ENCODE measurements around the gene PTPRC.
"Not testable (repeated sequence)": the region's sequence is repeated elsewhere in the genome, so short reads cannot be mapped to it uniquely, and the experiment has no call there.

PTPRC gene

GRCh38 chr1:198638894-198639635 lies at the start of gene PTPRC:
PTPRC (plus strand) TSS chr1:198639040; CDS start chr1:198639269, 229 bp downstream.
- no peak for DNase-seq

GRCh38 chr1:198590454-198590853 lies 48.4 kb upstream of the PTPRC start:
- DNase-seq, result no peak

GRCh38 chr1:198595765-198596164 lies 43.1 kb upstream of the PTPRC start:
- no peak for DNase-seq

DNA sequence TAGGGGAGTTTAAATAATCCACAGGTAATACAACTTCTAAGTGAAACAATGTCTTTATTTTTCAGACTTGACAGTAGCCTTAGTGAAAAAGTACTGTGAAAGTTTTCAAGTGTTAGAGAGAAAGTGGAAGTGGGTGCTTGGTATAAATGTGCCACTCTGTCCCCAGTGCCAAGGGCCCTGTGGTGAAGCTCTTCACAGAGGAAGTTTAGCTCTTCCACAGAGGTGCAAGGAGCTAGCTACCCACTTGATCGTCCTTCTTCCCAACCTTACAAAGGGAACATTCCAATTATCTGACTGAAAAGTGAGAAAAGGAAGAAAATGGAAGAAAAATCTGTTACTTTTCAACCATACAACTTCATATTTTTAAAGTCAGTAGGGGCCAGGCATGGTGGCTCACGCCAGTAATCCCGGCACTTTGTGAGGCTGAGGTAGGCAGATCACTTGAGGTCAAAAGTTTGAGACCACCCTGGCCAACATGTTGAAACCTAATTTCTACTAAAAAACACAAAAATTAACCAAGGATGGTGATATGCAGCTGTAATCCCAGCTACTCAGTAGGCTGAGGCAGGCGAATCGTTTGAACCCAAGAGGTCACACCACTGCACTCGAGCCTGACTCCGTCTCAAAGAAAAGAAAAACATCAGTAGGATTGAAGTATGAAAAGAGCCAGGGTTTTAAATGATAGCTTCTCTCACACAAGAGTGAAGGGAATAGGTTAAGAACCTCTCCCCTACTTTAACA lies 41.0 kb upstream of the PTPRC start:
- no peak for DNase-seq

- no peak for DNase-seq
Measured at GRCh38 chr1:198598796-198599321, 40.0 kb upstream of the PTPRC start.

- no peak for DNase-seq
Measured at GRCh38 chr1:198599749-198600148, 39.1 kb upstream of the PTPRC start.

DNA sequence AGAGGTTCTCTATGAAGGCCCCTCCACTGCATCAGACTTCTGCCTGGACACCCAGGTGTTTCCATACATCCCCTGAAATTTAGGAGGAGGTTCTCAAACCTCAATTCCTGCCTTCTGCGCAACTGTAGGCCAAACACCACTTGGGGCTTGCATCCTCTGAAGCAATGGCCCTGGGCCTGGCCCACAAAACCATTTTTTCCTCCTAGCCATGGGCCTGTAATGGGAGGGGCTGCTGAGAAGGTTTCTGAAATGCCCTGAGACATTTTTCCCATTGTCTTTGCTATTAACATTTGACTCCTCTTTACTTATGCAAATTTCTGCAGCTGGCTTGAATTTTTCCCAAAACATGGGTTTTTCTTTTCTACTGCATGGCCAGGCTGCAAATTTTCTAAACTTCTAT lies 37.9 kb upstream of the PTPRC start:
- DNase-seq, result no peak

GRCh38 chr1:198601310-198601709 lies 37.5 kb upstream of the PTPRC start:
- not testable (repeated sequence) for DNase-seq

GRCh38 chr1:198601936-198602889 lies 36.6 kb upstream of the PTPRC start:
- DNase-seq, result no peak

- DNase-seq, result no peak
Measured at GRCh38 chr1:198604975-198605374, 33.9 kb upstream of the PTPRC start.

GRCh38 chr1:198605406-198605805 lies 33.4 kb upstream of the PTPRC start:
- DNase-seq, result no peak

DNA sequence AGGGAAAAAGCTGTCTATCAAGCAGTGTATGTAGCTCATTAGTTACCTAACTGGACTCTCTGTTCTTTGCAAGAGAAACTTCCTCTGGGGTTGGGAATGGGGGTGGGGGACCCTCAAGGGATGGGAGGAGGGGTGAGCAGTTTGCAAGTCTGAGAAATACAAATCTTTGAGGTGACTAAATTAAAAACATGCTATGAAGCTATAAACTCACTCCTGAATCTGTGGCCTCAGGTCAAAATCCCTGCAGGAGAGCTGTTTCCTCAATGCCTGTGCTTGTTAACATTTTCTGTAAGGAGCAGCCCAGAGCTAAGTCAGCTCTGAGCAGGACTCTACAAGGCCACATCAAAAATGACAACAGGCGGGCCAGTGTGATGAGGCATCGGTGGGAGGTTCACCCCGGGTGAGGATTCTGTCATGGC lies 32.8 kb upstream of the PTPRC start:
- no peak for DNase-seq

DNA sequence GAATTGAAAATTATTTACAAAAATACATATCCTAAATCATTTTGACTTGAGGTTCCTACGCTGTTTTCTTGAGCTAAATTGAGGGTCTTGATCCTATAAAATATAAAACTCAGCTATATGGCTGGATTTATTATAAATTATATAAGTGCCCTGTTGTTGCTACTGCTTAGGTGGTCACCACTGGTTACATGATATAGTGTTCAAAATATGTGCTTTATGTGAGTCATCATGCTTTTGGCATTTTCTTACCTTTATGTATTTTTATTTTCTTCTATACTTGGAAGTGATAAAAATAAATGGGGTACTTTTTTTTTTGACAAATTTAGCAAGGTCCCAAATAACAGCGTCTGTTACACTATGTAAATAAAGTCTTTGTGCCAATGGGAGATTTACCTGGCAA lies 31.1 kb upstream of the PTPRC start:
- DNase-seq, result no peak

DNA sequence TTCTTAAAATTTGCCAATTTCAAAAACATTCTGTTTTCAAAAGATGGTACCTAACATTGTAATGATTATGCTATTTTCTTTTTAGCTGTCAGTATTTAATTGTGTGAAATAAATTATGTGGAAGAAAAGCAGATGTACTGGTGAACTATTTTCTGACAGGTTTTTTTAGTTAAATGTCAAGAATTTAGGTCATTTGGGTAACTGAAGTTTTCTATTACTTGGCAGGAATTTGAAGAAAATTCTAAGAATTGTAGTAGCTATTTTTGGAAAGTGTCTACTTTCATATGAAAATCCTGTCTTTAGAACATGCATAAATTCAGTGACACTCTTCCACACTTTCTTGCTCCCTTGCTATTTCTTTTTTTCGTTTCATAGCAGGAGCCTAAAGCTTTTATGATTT lies 28.5 kb upstream of the PTPRC start:
- DNase-seq, result no peak

DNA sequence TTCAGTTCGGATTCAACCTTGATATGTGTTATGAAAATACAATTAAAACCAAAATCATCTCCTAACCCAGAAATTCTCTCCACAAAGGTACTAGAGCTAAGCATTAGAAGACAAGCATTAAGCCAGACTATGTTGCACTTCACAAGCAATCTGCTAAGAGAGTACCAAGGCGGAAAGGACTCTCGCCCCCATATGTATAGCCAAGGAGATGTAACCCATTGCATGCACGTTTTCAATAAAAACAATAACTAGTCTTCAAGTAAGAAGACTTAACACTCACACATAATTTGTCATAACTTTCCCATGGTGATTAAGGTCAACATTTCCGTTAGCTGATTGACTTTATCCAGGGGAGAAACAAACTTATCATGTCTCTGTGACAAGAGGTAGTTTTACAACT lies 27.6 kb upstream of the PTPRC start:
- no peak for DNase-seq

GRCh38 chr1:198612471-198613260 lies 26.2 kb upstream of the PTPRC start:
- DNase-seq, result no peak

DNA sequence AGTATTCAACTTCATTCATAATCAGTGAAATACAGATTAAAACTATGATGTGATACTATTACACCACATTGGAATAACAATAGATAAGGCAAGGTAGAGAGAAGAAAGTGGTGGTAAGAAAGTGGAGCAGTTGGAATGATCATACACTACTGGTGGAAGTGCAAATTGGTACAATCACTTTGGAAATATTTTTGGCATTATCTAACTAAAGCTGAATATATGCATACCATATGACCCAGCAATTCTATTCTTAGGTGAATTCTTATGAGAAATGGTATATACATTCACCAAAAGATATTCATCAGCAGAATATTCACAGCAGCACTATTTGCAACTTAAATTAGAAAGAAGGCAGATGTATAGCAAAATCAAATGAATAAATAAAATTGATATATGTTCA lies 21.4 kb upstream of the PTPRC start:
- no peak for DNase-seq

- no peak for DNase-seq
Measured at GRCh38 chr1:198619375-198620140, 19.3 kb upstream of the PTPRC start.

DNA sequence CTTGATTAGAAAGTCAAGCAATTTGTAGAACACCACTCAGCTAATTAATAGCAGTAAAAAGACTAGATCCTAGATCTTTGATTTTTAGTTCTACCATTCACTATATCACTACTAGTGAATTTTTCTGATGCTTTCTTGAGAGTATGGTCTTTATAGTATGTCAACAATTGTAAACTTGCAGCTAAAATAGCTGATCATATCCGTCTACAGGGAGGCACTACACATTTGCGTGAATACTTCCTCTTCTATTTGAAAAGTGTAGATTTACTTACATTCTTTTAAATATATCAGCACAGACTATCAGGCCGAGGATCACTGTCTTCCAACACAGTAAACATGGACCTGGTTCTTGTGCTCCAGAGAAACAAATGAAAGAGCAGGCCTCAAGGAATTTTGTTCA lies 18.6 kb upstream of the PTPRC start:
- no peak for DNase-seq

- DNase-seq, result no peak
Measured at GRCh38 chr1:198620951-198621824, 17.7 kb upstream of the PTPRC start.

All from NCI-H1436 treated with DMSO at 0.1 percent for 48 hours (cell line).